Measurements from ENCODE around the gene NCOA1.
A peak's percentile ranks its signal among the peaks of the same experiment; 100 is the strongest.

The NCOA1 gene

DNA sequence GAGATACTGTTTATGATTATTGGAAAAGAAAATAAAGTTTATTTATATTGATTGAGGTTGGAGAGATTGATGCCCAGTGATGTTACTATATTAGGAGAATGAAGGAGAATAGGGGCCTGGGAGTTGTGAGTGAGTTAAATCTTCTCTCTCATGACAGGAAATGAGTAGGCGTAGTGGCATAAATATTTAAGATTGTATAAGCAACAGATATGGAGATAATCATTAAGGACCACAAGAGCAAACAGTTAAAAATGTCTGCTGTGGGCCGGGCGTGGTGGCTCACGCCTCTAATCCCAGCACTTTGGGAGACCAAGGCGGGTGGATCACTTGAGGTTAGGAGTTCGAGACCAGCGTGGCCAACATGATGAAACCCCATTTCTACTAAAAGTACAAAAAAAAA lies 239.4 kb downstream of the NCOA1 start (continued):
- TF ChIP-seq, protein P1, sequence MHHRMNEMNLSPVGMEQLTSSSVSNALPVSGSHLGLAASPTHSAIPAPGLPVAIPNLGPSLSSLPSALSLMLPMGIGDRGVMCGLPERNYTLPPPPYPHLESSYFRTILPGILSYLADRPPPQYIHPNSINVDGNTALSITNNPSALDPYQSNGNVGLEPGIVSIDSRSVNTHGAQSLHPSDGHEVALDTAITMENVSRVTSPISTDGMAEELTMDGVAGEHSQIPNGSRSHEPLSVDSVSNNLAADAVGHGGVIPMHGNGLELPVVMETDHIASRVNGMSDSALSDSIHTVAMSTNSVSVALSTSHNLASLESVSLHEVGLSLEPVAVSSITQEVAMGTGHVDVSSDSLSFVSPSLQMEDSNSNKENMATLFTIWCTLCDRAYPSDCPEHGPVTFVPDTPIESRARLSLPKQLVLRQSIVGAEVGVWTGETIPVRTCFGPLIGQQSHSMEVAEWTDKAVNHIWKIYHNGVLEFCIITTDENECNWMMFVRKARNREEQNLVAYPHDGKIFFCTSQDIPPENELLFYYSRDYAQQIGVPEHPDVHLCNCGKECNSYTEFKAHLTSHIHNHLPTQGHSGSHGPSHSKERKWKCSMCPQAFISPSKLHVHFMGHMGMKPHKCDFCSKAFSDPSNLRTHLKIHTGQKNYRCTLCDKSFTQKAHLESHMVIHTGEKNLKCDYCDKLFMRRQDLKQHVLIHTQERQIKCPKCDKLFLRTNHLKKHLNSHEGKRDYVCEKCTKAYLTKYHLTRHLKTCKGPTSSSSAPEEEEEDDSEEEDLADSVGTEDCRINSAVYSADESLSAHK (tag by site-specific recombination; IDR thresholded peaks at IDR 0.05): no peak
- TF ChIP-seq ZNF548 (tag by site-specific recombination; IDR thresholded peaks at IDR 0.05): no peak
- TF ChIP-seq ZBTB20 (tag by site-specific recombination; IDR thresholded peaks at IDR 0.05): no peak
- TF ChIP-seq TCF7L2 (IDR thresholded peaks at IDR 0.05; ENCODE audit: borderline replicate concordance, low read depth, low read length): no peak
- TF ChIP-seq ZNF214 (tag by site-specific recombination; IDR thresholded peaks at IDR 0.05; ENCODE audit: borderline replicate concordance): no peak
- TF ChIP-seq ZNF223 (tag by site-specific recombination; IDR thresholded peaks at IDR 0.05): no peak
- TF ChIP-seq, protein P2, sequence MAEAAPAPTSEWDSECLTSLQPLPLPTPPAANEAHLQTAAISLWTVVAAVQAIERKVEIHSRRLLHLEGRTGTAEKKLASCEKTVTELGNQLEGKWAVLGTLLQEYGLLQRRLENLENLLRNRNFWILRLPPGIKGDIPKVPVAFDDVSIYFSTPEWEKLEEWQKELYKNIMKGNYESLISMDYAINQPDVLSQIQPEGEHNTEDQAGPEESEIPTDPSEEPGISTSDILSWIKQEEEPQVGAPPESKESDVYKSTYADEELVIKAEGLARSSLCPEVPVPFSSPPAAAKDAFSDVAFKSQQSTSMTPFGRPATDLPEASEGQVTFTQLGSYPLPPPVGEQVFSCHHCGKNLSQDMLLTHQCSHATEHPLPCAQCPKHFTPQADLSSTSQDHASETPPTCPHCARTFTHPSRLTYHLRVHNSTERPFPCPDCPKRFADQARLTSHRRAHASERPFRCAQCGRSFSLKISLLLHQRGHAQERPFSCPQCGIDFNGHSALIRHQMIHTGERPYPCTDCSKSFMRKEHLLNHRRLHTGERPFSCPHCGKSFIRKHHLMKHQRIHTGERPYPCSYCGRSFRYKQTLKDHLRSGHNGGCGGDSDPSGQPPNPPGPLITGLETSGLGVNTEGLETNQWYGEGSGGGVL (tag by site-specific recombination; IDR thresholded peaks at IDR 0.05): no peak
- no peak for TF ChIP-seq ZNF140 (tag by site-specific recombination; IDR thresholded peaks at IDR 0.05)

DNA sequence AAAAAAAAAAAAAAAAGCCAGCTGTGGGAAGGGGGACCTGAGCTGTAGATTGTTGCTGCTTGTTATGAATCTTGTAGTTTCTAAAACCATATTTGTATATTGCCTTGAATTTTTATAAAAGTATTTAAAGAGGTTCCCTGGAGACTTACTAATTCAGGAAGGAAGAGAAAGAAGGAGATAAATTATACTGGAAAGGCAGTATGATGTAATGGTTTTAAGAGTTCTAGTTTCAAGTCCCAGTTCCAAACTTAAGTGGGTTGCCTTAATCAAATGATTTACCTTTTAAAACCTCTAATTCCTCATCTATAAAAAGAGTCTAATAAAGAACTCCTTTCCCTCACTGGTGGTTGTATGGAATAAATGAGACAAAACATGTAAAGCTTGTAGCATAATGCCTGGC lies 240.0 kb downstream of the NCOA1 start:
- H3K4me3 ChIP-seq (ENCODE audit: low read depth, low read length): no peak overlapping the region
- ChIA-PET CTCF (interaction anchor here (0.6 kb wide), 1 partner anchor 492 kb away, joined by 4 read pairs; no protein-coding TSS in a partner anchor), POLR2A (no interaction called here)
- H3K9me3 ChIP-seq (ENCODE audit: control insufficient read depth, insufficient read depth, low read depth, low read length): no peaks in the 10 kb centered on the region
- TF ChIP-seq, protein P3, sequence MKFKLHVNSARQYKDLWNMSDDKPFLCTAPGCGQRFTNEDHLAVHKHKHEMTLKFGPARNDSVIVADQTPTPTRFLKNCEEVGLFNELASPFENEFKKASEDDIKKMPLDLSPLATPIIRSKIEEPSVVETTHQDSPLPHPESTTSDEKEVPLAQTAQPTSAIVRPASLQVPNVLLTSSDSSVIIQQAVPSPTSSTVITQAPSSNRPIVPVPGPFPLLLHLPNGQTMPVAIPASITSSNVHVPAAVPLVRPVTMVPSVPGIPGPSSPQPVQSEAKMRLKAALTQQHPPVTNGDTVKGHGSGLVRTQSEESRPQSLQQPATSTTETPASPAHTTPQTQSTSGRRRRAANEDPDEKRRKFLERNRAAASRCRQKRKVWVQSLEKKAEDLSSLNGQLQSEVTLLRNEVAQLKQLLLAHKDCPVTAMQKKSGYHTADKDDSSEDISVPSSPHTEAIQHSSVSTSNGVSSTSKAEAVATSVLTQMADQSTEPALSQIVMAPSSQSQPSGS (tag by site-specific recombination; IDR thresholded peaks at IDR 0.05; ENCODE audit: low read depth): 0 out of 2 replicates have a peak, but pooled peaks have one; percentile 22
- TF ChIP-seq ZNF654 (tag by site-specific recombination; IDR thresholded peaks at IDR 0.05; ENCODE audit: low read depth): no peak
- TF ChIP-seq, protein P4, sequence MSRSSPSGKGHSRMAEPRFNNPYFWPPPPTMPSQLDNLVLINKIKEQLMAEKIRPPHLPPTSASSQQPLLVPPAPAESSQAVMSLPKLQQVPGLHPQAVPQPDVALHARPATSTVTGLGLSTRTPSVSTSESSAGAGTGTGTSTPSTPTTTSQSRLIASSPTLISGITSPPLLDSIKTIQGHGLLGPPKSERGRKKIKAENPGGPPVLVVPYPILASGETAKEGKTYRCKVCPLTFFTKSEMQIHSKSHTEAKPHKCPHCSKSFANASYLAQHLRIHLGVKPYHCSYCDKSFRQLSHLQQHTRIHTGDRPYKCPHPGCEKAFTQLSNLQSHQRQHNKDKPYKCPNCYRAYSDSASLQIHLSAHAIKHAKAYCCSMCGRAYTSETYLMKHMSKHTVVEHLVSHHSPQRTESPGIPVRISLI (tag by site-specific recombination; IDR thresholded peaks at IDR 0.05): 0 out of 2 replicates have a peak, but pooled peaks have one; percentile 2
- TF ChIP-seq ZNF394 (tag by site-specific recombination; IDR thresholded peaks at IDR 0.05; ENCODE audit: borderline replicate concordance): no peak
- no peak overlapping the region for H3K27ac ChIP-seq (ENCODE audit: extremely low read depth, low read depth, low read length)
- peaks cover 5 to 21% of the 10 kb centered on the region in 2 experiments for H3K36me3 ChIP-seq (ENCODE audit: control insufficient read depth in 2 of 2, insufficient read depth in 1 of 2, low read length in 2 of 2)
- no peaks in the 10 kb centered on the region for H3K4me1 ChIP-seq (ENCODE audit: control insufficient read depth, insufficient read depth, low read length)

DNA sequence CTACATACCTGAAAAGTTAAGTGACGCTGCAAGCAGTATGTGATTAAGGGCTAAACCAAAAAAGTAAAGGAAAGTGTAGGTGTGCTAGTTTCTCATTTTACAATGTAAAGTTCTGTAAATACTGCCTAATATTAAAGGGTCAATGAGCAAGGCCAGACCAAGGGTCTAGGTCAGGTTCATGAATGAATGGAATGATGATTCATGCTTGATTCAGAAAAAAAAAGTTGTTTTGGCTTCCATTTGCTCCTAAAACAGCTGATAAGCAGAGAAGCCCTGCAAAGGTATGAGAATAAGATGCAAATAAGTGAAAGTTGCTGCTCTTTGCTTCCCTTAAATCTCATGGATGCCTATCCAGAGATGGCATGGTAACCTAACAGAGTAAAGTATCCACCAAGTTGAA lies 240.9 kb downstream of the NCOA1 start:
- no peaks in the 10 kb centered on the region for H3K4me1 ChIP-seq (ENCODE audit: control insufficient read depth, insufficient read depth, low read length)
- POLR2A ChIA-PET: no interaction called here
- CTCF ChIA-PET: no interaction called here
- H3K9me3 ChIP-seq (ENCODE audit: control insufficient read depth, insufficient read depth, low read depth, low read length): no peaks in the 10 kb centered on the region
- H3K27ac ChIP-seq (ENCODE audit: extremely low read depth, low read depth, low read length): no peak overlapping the region
- H3K36me3 ChIP-seq (ENCODE audit: control insufficient read depth in 2 of 2, insufficient read depth in 1 of 2, low read length in 2 of 2): peaks cover 5 to 21% of the 10 kb centered on the region in 2 experiments
- H3K4me3 ChIP-seq (ENCODE audit: low read depth, low read length): no peak overlapping the region
- TF ChIP-seq ZNF169 (tag by site-specific recombination; IDR thresholded peaks at IDR 0.05): no peak
- TF ChIP-seq ZBTB17 (tag by site-specific recombination; IDR thresholded peaks at IDR 0.05): no peak
- TF ChIP-seq MEIS1 (CRISPR knock-in tag; IDR thresholded peaks at IDR 0.05; ENCODE audit: borderline replicate concordance): no peak
- TF ChIP-seq ZNF157 (tag by site-specific recombination; IDR thresholded peaks at IDR 0.05): no peak
- no peak for TF ChIP-seq ZNF23 (tag by site-specific recombination; IDR thresholded peaks at IDR 0.05; ENCODE audit: borderline replicate concordance)
- TF ChIP-seq, protein P5, sequence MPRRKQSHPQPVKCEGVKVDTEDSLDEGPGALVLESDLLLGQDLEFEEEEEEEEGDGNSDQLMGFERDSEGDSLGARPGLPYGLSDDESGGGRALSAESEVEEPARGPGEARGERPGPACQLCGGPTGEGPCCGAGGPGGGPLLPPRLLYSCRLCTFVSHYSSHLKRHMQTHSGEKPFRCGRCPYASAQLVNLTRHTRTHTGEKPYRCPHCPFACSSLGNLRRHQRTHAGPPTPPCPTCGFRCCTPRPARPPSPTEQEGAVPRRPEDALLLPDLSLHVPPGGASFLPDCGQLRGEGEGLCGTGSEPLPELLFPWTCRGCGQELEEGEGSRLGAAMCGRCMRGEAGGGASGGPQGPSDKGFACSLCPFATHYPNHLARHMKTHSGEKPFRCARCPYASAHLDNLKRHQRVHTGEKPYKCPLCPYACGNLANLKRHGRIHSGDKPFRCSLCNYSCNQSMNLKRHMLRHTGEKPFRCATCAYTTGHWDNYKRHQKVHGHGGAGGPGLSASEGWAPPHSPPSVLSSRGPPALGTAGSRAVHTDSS (tag by site-specific recombination; IDR thresholded peaks at IDR 0.05): no peak
- no peak for TF ChIP-seq ZBTB21 (tag by site-specific recombination; IDR thresholded peaks at IDR 0.05)
- TF ChIP-seq ZNF660 (tag by site-specific recombination; IDR thresholded peaks at IDR 0.05): no peak
- TF ChIP-seq, protein P6, sequence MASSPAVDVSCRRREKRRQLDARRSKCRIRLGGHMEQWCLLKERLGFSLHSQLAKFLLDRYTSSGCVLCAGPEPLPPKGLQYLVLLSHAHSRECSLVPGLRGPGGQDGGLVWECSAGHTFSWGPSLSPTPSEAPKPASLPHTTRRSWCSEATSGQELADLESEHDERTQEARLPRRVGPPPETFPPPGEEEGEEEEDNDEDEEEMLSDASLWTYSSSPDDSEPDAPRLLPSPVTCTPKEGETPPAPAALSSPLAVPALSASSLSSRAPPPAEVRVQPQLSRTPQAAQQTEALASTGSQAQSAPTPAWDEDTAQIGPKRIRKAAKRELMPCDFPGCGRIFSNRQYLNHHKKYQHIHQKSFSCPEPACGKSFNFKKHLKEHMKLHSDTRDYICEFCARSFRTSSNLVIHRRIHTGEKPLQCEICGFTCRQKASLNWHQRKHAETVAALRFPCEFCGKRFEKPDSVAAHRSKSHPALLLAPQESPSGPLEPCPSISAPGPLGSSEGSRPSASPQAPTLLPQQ (tag by site-specific recombination; IDR thresholded peaks at IDR 0.05): no peak
- TF ChIP-seq ZBTB1 (tag by site-specific recombination; IDR thresholded peaks at IDR 0.05): no peak
